GM18868 (cell line): ENCODE measurements around the gene AGPS.
"Not testable (repeated sequence)": the region's sequence is repeated elsewhere in the genome, so short reads cannot be mapped to it uniquely, and the experiment has no call there.

ENCODE experiments used
- ATAC-seq: cut with Tn5 transposase; IDR thresholded peaks from one replicate; pipeline ENCODE4 v1.9.1; 2021; ENCODE audit warnings: mild to moderate bottlenecking, moderate library complexity; ENCODE audit not compliant: unreplicated experiment

AGPS gene

GRCh38 chr2:177466337-177467195 lies 74.0 kb downstream of the AGPS start:
- no peak for ATAC-seq

- no peak for ATAC-seq
Measured at GRCh38 chr2:177467646-177468045, 75.1 kb downstream of the AGPS start.

GRCh38 chr2:177471990-177472389 lies 79.4 kb downstream of the AGPS start:
- ATAC-seq: no peak

- ATAC-seq: no peak
Measured at GRCh38 chr2:177474301-177474700, 81.7 kb downstream of the AGPS start.

- no peak for ATAC-seq
Measured at GRCh38 chr2:177474998-177475397, 82.4 kb downstream of the AGPS start.

- ATAC-seq: no peak
Measured at GRCh38 chr2:177476897-177477296, 84.3 kb downstream of the AGPS start.

- no peak for ATAC-seq
Measured at GRCh38 chr2:177478029-177478428, 85.5 kb downstream of the AGPS start.

GRCh38 chr2:177478907-177479306 lies 86.3 kb downstream of the AGPS start:
- ATAC-seq: no peak

- no peak for ATAC-seq
Measured at GRCh38 chr2:177482195-177482594, 89.6 kb downstream of the AGPS start.

GRCh38 chr2:177483531-177483930 lies 91.0 kb downstream of the AGPS start:
- no peak for ATAC-seq

GRCh38 chr2:177484180-177484795 lies 91.7 kb downstream of the AGPS start:
- ATAC-seq: no peak

- not testable (repeated sequence) for ATAC-seq
Measured at GRCh38 chr2:177485657-177486056, 93.1 kb downstream of the AGPS start.

GRCh38 chr2:177489719-177490301 lies 97.2 kb downstream of the AGPS start:
- ATAC-seq: no peak

GRCh38 chr2:177495945-177496344 lies 103.4 kb downstream of the AGPS start:
- no peak for ATAC-seq

GRCh38 chr2:177496921-177497320 lies 104.3 kb downstream of the AGPS start:
- ATAC-seq: no peak

- no peak for ATAC-seq
Measured at GRCh38 chr2:177501186-177501585, 108.6 kb downstream of the AGPS start.

- no peak for ATAC-seq
Measured at GRCh38 chr2:177506505-177506904, 113.9 kb downstream of the AGPS start.

- ATAC-seq: no peak
Measured at GRCh38 chr2:177506998-177507397, 114.4 kb downstream of the AGPS start.

GRCh38 chr2:177516824-177517544 lies 124.4 kb downstream of the AGPS start:
- no peak for ATAC-seq

GRCh38 chr2:177518754-177519153 lies 126.2 kb downstream of the AGPS start:
- ATAC-seq: no peak

GRCh38 chr2:177519534-177520115 lies 127.1 kb downstream of the AGPS start:
- ATAC-seq: no peak
